Spleen (tissue), 7 donors: ENCODE results near the gene CDH13.

Experiments used
- POLR2AphosphoS5 ChIP-seq, 3 donors: sonication (generic); formaldehyde crosslinking; IDR thresholded peaks; one replicate each; pipeline ENCODE4 v1.5.1; 2017; ENCODE audit warnings: antibody characterized with exemption in 3 of 3
- TF ChIP-seq, protein P1 (sequence below), 11 experiments: fragments of 200-600 bp in 7 of 11; fragments of 450-650 bp in 4 of 11; sonication (generic) in 4 of 11; IDR thresholded peaks in 8 of 11; conservative IDR thresholded peaks in 3 of 11; 1 replicate in 7 of 11; 2 replicates in 4 of 11; pipeline versions ENCODE4 v1.4.0 to v1.8.0; 2016 to 2021; ENCODE audit warnings: antibody characterized with exemption in 11 of 11, inconsistent platforms in 4 of 11, mild to moderate bottlenecking in 1 of 11
- donor health status: DM: no; HTN: no; CAD: no; lungs with moderate emphysema.
- donor health status: DM: no; HTN: no; CAD: no.
- donor health status: DM: no; HTN: no; CAD: no.

DNA sequence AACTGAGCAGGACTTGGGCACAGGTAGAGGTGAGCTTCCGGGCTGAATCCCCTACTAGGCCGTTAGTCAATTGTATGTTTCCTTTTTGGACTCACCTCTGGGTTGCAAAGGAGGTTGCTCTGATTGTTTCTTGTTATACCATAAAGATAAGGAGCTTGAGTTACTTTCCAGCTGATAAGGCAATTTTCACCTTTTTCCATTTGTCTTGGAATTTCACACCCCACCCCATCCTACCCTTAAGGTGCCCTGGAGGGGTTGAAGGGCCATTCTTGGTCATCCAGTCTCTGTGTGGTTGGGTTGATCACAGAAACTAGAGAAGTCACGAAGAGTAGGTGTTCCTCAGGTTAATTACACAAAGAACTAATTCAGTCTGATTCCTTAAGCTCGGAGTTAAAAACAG is 162.2 kb downstream of the CDH13 start:
- no peak for TF ChIP-seq POLR2AphosphoS5 (IDR thresholded peaks at IDR 0.05)
- TF ChIP-seq, protein P1, sequence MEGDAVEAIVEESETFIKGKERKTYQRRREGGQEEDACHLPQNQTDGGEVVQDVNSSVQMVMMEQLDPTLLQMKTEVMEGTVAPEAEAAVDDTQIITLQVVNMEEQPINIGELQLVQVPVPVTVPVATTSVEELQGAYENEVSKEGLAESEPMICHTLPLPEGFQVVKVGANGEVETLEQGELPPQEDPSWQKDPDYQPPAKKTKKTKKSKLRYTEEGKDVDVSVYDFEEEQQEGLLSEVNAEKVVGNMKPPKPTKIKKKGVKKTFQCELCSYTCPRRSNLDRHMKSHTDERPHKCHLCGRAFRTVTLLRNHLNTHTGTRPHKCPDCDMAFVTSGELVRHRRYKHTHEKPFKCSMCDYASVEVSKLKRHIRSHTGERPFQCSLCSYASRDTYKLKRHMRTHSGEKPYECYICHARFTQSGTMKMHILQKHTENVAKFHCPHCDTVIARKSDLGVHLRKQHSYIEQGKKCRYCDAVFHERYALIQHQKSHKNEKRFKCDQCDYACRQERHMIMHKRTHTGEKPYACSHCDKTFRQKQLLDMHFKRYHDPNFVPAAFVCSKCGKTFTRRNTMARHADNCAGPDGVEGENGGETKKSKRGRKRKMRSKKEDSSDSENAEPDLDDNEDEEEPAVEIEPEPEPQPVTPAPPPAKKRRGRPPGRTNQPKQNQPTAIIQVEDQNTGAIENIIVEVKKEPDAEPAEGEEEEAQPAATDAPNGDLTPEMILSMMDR (IDR thresholded peaks at IDR 0.05 in 8 of 11, conservative IDR thresholded peaks at IDR 0.05 in 3 of 11): no peak
